Measurements from ENCODE around the gene OR52I1.
A peak's percentile ranks its signal among the peaks of the same experiment; 100 is the strongest.

The OR52I1 gene

DNA sequence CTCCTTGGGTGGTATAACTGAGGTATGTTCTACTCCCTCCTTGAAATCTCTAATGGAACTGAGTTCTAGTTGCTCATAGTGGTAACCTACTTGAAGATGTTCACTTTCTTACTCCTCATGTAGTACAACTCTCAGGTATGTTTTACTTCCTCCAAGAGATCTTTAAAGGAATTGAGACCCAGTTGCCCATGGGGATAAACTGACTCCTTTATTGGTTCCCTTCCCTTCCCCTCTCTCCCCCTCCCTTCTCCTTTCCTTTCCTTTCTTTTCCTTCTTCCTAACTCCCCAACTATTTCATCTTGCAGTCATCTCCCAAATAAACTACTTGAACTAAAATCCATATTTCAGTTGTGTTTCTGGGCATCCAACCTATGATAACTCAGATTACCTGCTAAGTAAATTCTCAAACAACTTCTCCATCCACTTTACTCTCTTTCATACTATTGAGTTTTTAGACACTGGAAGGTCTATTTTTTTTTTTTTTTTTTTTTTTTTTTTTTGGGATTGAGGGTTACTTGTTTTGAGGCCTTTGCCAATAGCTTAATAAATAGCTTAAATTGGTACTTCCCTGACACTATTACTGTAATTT lies 22.1 kb downstream of the OR52I1 start:
- no peak for DNase-seq

DNA sequence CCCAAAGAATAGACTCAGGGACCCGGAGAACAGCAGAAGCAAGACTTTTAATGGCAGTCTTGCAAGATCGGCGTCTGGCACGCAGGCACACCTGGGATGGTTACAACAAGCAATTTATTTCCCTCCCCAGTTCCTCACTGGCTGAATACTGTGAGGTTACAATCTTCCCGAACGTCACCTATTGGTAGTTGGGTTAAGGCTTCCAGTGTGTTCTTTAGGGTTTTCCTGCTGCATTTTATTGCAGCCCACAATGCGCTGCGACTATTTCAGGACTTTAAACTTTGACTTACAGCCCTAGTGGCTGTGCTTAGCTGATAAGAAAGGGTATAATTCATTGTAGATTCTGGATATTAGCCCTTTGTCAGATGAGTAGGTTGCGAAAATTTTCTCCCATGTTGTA lies 25.7 kb downstream of the OR52I1 start:
- DNase-seq = no peak

DNA sequence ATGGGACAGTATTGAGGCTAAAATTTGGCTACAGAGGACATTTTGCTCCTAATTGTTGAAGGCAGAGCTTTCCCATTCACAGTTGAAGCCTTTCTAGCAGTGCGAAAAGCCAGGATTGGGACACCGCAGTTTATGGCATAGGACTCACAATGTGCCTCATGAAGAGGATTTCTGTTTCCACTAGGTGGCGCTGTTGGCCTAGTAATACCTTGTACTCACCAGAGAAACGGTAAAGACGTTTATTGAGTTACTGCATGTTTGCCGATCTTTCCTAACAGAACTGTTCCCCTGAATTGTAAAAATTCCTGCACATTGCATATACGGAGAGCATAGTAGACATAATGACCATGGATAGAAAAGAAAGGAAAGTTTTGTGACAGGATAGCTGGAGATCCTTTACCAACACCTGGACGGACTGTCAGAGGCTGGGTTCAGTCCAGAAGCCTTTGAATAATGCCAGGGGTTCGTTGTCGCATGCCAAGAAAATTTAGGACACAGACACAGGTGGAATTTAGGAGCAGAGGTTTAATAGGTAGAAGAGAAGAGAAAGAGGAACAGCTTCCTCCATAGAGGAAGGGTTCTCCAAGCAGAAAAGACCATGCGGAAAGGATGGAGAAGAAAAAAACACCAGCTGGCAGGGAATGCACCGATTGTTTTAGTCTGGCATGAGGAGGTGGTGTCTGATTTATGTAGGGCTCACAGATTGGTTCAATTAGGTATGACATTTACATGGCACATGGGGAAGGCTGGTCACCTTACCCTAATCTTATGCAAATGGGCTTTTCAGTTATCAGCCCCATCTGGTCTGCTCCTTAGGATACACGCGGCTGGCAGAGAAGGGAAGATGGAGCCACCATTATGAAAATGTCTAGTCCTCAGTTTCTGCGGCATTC lies 32.6 kb downstream of the OR52I1 start:
- peak in 1 of 2 experiments; percentile 38 for DNase-seq

DNA sequence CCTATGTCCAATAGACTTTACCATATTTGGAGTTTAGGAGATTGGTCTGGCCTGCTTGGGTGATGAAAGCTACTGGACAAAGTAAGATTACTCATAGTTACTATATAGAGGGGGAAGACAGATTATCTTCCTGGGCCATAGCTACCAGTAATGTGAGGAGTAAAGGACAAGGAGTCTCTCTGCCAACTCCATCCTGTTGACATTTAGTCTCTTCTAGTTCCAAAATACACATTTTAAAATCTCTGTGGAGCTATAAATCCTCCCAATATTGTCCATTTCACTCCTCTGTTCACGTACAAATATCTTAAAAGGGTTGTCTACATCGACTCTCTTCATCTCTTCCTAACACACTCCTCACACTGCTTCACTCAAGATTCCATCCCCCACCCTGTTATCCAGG lies 42.3 kb downstream of the OR52I1 start:
- DNase-seq = no peak

DNA sequence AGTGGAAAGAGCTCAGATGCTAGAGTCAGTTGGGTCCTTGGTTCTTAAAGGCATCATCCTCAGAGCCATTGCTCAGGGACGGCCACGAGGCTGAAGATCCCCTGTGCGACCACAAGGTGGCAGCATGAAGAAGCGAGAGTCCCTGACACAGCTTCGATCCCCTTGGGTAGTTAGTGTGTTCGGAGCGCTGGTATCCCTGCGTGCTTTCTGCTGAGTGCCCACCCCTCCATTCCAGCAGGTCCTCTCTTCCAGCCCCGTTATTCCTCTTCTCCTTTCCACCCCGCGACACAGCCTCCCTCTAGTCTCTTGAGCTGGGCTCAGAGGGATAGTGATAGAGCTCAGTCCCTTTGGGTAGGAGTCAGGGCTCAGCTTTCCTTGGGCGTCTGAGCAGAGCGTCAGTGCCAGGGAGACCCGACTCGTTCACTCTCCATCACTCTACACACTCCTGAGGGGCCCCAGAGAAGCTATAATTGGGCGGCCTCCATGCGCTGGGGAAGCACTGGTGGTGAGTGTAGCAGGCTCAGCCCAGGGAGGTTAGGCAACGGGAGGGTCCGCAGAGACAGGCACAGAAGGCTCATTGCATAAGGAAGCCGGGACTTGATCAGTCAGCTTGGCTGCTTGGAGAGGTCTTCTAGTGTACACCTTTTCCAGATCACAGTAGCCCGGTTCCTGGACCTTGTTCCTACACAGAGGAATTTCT lies 43.3 kb downstream of the OR52I1 start, which contains the start of gene OR51D1:
Gene OR51D1 (plus strand): TSS at position 516 of the 700 bp plus-strand sequence. CDS start 2,314 bp downstream, outside the sequence.
- DNase-seq = peak in 1 of 2 experiments; percentile 38

DNA sequence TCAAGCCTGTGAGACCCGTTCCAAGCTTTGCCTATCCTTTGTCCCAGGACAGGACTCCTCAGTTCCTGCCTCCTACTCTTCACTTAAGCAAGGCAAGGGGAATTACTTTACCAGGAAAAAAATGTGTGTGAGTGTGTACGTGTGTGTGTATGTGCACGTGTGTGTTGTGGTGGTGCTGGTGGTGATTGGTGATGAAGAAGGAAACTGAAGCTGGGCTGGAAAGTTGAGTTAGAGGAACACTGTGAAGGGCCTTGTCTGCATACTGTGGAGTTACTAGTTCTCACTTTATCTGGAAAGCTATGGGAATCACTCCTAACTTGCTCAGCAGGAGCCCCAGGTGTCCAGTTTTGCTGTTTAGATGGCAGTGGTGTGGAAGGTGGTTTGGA lies 43.8 kb downstream of the OR52I1 start:
- no peak for DNase-seq

DNA sequence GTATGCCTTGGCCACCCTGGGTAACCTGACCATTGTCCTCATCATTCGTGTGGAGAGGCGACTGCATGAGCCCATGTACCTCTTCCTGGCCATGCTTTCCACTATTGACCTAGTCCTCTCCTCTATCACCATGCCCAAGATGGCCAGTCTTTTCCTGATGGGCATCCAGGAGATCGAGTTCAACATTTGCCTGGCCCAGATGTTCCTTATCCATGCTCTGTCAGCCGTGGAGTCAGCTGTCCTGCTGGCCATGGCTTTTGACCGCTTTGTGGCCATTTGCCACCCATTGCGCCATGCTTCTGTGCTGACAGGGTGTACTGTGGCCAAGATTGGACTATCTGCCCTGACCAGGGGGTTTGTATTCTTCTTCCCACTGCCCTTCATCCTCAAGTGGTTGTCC lies 46.1 kb downstream of the OR52I1 start:
- no peak for DNase-seq

DNA sequence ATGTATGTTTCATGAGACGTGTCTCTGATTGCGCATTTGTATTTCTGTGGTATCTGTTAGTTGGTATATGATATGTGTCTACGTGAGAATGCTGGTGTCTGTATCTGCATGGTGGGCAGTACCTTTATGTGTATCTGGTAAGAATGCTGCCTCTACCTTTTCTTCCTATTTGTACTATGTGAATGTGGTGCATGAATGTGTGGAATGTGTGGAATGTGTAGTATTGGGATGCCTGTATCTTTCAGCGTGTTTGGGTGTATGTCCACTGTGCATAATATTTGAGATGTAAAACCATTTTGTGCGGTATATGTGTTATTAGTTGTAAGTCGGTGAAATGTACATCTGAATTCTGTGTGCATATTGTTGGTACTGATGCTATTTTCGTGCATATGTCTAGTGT lies 47.7 kb downstream of the OR52I1 start:
- DNase-seq = no peak

DNA sequence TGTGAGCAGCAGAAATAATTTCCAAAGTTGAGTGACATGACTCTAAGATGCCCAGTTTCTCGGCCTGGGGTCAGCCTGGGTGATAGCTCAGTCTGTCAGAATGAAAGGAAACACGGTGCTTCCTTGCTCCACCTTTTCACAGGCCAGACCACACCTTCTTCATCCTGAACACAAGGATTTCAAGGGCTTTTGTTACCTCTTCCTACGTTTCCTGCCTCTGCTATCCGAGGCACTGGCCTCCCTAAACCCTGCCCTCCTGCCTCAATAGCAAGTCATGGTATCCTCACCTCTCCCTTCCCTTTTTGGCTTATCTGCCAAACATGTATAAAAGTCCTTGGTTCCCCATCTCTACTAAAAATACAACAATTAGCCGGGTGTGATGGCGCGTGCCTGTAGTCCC lies 48.2 kb downstream of the OR52I1 start:
- DNase-seq = no peak

DNA sequence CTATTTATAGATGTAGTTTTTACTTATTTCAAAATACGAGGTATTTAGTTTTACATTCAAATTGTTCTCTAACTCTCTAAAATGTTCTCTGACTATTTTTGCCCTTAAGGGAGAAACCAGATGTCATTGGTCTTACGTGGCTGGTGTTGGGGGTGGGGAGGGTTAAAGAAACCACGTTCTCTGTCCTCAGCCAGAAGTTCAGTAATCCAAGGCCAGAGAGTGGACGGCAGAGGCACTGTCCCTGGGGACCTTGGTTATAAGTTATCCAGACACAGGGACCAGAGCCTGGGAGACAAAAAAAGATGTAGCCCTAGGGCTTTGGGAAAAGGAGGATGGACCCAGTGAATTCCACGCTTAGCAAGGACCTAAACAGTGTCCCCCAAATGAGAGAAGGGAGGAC lies 49.2 kb downstream of the OR52I1 start:
- no peak for DNase-seq

DNA sequence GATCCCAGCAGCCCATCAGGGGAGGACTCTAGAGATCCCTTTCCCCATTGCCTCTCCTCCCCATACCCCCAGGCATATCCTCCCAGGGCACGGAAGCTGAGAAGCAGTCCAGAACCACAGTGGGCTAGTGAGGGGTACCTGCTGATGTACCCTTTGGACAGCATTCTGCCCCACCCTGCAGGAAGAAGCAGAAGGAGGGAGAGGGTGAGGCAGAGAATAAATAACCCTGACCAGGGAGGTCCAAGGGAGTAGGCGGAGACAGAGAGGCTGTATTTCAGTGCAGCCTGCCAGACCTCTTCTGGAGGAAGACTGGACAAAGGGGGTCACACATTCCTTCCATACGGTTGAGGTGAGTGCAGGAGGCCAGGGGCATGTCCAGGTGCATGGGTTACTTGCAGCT lies 49.8 kb downstream of the OR52I1 start, which contains the start of gene OR51E1:
Gene OR51E1 (plus strand): TSS at position 301 of the 400 bp plus-strand sequence. CDS start 8,545 bp downstream, outside the sequence.
- DNase-seq = no peak

DNA sequence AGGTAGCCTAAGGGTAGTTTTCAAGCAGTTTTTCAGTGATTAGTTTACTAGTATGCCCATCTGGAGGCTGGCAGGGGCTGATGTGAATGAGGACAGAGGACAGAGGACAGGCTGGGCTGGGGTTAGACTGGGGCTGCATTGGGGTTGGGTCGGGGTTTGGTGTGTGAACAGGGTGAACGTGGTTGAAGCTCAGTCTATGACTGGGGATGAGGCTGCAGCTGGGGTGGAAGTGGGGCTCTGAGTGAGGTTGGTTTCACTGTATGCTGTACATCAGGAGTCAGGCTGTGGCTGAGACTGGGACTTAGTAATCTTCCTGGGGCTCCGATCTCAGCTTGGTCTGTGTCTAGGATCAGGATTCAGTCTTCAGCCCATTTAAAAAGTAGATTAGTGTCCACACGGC lies 50.4 kb downstream of the OR52I1 start:
- DNase-seq = no peak

Measured in cerebellar nuclear complex (tissue), 1 donor.